ENCODE results near the gene ADGRE3.

DNA sequence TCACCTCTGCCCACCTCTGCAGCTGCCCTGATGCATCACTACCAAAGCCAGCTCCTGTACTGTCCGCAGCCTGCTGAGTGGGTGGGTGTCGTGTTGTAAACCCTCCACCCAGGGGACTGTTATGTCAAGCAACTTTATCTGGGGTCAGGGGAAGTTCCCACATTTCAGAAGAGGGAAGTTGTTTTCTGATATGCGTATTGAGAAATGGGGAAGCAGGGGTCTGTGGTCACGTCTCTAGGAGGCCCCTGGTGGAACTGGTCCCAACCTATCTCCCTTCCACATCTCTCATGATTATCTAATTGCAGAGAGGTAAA, 60.6 kb downstream of the ADGRE3 start:
- TF ChIP-seq, protein P1, sequence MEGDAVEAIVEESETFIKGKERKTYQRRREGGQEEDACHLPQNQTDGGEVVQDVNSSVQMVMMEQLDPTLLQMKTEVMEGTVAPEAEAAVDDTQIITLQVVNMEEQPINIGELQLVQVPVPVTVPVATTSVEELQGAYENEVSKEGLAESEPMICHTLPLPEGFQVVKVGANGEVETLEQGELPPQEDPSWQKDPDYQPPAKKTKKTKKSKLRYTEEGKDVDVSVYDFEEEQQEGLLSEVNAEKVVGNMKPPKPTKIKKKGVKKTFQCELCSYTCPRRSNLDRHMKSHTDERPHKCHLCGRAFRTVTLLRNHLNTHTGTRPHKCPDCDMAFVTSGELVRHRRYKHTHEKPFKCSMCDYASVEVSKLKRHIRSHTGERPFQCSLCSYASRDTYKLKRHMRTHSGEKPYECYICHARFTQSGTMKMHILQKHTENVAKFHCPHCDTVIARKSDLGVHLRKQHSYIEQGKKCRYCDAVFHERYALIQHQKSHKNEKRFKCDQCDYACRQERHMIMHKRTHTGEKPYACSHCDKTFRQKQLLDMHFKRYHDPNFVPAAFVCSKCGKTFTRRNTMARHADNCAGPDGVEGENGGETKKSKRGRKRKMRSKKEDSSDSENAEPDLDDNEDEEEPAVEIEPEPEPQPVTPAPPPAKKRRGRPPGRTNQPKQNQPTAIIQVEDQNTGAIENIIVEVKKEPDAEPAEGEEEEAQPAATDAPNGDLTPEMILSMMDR (IDR thresholded peaks at IDR 0.05) = peak; percentile 25
- TF ChIP-seq EZH2 (IDR thresholded peaks at IDR 0.05; ENCODE audit: borderline replicate concordance, insufficient read depth, low read depth, low read length, poor library complexity, severe bottlenecking) = no peak
